HEK293 (cell line): ENCODE results near the gene COBL.

Source experiments
- CTCF ChIA-PET: fragments of 350-600 bp; formaldehyde crosslinking; extraction: SDS; loops from one replicate; lab custom pipeline; 2021; ENCODE audit warnings: antibody characterized with exemption; lab: Yijun Ruan, JAX
- POLR2A ChIA-PET: fragments of 300-600 bp; formaldehyde crosslinking; extraction: SDS; loops from one replicate; lab custom pipeline; 2020; ENCODE audit warnings: antibody characterized with exemption, inconsistent platforms; lab: Yijun Ruan, JAX
- H3K27ac ChIP-seq: fragments of 200-500 bp; sonication (Bioruptor generic); 2 replicates; pipeline ENCODE4 v1.5.1; 2014; ENCODE audit warnings: low read depth, low read length, control low read depth, inconsistent platforms; ENCODE audit errors: extremely low read depth
- H3K36me3 ChIP-seq, 2 experiments: fragments of 200-500 bp in 1 of 2; sonication (Bioruptor generic) in 1 of 2; 1 replicate in 1 of 2; 2 replicates in 1 of 2; pipeline ENCODE4 v1.5.1; 2014 to 2017; ENCODE audit warnings: inconsistent platforms in 2 of 2, low read length in 2 of 2; ENCODE audit not compliant: control insufficient read depth in 2 of 2, insufficient read depth in 1 of 2
- H3K4me1 ChIP-seq: fragments of 200-500 bp; sonication (Bioruptor generic); 2 replicates; pipeline ENCODE4 v1.5.1; 2014; ENCODE audit warnings: mild to moderate bottlenecking, low read length, inconsistent platforms; ENCODE audit not compliant: control insufficient read depth, insufficient read depth
- H3K4me3 ChIP-seq: 2 replicates; pipeline ENCODE4 v1.5.1; 2011; ENCODE audit warnings: low read depth, mild to moderate bottlenecking, control low read depth, low read length, moderate library complexity
- H3K9me3 ChIP-seq: fragments of 200-500 bp; sonication (Bioruptor generic); 2 replicates; pipeline ENCODE4 v1.5.1; 2014; ENCODE audit warnings: low read depth, low read length, inconsistent platforms; ENCODE audit not compliant: control insufficient read depth, insufficient read depth
- CTCF ChIP-seq: fragments of 450-650 bp; formaldehyde crosslinking; IDR thresholded peaks from 2 replicates; pipeline ENCODE4 v1.5.1; 2016; ENCODE audit warnings: missing biosample characterization, missing genetic modification characterization
- MEIS1 ChIP-seq: sonication (generic); formaldehyde crosslinking; IDR thresholded peaks from 2 replicates; pipeline ENCODE4 v1.8.1; 2022; ENCODE audit warnings: missing genetic modification reagents, mild to moderate bottlenecking, borderline replicate concordance
- MYNN ChIP-seq: fragments of 450-650 bp; formaldehyde crosslinking; IDR thresholded peaks from 2 replicates; pipeline ENCODE4 v1.5.1; 2016; ENCODE audit warnings: missing biosample characterization, missing genetic modification characterization, borderline replicate concordance
- ZNF211 ChIP-seq: fragments of 450-650 bp; formaldehyde crosslinking; IDR thresholded peaks from 2 replicates; pipeline ENCODE4 v1.5.1; 2016; ENCODE audit warnings: low read depth, missing biosample characterization, missing genetic modification characterization
- ZNF302 ChIP-seq: fragments of 450-650 bp; formaldehyde crosslinking; IDR thresholded peaks from 2 replicates; pipeline ENCODE4 v1.5.1; 2016; ENCODE audit warnings: missing biosample characterization, missing genetic modification characterization, low read depth
- ZNF426 ChIP-seq: fragments of 450-650 bp; formaldehyde crosslinking; IDR thresholded peaks from 2 replicates; pipeline ENCODE4 v1.5.1; 2017; ENCODE audit warnings: missing biosample characterization, missing genetic modification characterization, mild to moderate bottlenecking, inconsistent platforms, moderate library complexity
- ZNF560 ChIP-seq: fragments of 450-650 bp; formaldehyde crosslinking; IDR thresholded peaks from 2 replicates; pipeline ENCODE4 v1.5.1; 2017; ENCODE audit warnings: missing biosample characterization, missing genetic modification characterization, borderline replicate concordance
- ZNF561 ChIP-seq: fragments of 450-650 bp; IDR thresholded peaks from 2 replicates; pipeline ENCODE4 v1.5.1; 2018; ENCODE audit warnings: missing biosample characterization, missing genetic modification characterization, borderline replicate concordance
- ZNF654 ChIP-seq: fragments of 450-650 bp; formaldehyde crosslinking; IDR thresholded peaks from 2 replicates; pipeline ENCODE4 v1.5.1; 2016; ENCODE audit warnings: low read depth, missing biosample characterization, missing genetic modification characterization
- ZNF658 ChIP-seq: fragments of 450-650 bp; formaldehyde crosslinking; IDR thresholded peaks from 2 replicates; pipeline ENCODE4; 2016; ENCODE audit warnings: missing biosample characterization, missing genetic modification characterization
- ZNF777 ChIP-seq: fragments of 450-650 bp; formaldehyde crosslinking; IDR thresholded peaks from 2 replicates; pipeline ENCODE4 v1.5.1; 2017; ENCODE audit warnings: missing biosample characterization, missing genetic modification characterization, borderline replicate concordance

COBL gene

GRCh38 chr7:51357821-51358220, 41.2 kb upstream of the COBL start:
- Histone ChIP-seq H3K9me3 (no peaks in the 10 kb centered on the region), H3K4me1 (no peaks in the 10 kb centered on the region), H3K27ac (no peak overlapping the region), H3K36me3 (no peaks in the 10 kb centered on the region; a peak in 1 of 3 replicates), H3K4me3 (no peak overlapping the region)
- ChIA-PET POLR2A (no interaction called here), CTCF (interaction anchor here (0.7 to 11.4 kb wide), 6 partner anchors 9 to 195 kb away, joined by 3 to 88 read pairs (median 8); no protein-coding TSS in a partner anchor)
- TF ChIP-seq ZNF654 (peak; percentile 18), ZNF426 (tag by site-specific recombination) (no peak), CTCF (tag by site-specific recombination) (0 out of 2 replicates have a peak, but pooled peaks have one; percentile 9)

DNA sequence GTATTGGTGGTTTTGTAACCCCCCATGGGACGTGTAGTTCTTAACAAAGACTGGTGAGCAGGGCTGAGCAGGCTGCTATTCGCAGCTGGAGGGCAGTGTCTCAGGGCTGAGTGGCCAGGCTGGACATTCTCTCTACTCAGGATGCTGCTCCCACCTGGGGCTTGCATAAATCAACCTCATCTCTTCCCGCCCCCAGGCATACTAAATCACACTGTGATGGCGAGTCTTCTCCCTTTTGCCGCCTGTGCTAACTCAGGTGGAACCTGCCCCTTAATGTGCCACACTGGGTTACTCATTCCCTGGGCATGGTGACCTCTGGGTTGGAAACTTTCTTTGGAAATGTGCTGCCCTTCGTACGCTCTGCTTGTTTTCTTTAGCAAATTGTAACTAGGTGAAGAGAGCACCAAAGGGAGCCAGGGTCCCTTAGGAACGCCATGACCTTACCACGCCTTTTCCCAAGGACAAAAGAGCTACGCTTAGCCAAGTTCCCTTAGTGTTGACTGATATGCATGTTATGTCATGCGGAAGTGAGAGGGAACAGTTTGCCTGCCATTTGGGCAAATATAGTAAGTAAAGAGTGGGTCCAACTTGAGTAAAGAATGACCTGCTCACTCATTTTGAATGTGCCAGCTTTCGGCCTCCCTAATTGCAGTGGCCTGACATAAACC, 40.4 kb upstream of the COBL start:
- ChIA-PET POLR2A (no interaction called here), CTCF (interaction anchor here (0.7 to 11.4 kb wide), 7 partner anchors 10 to 194 kb away, joined by 3 to 88 read pairs (median 10); no protein-coding TSS in a partner anchor)
- Histone ChIP-seq H3K36me3 (no peaks in the 10 kb centered on the region), H3K27ac (no peak overlapping the region), H3K4me1 (no peaks in the 10 kb centered on the region), H3K9me3 (no peaks in the 10 kb centered on the region), H3K4me3 (no peak overlapping the region)
- TF ChIP-seq MYNN (tag by site-specific recombination), result no peak

GRCh38 chr7:51354897-51355296, 38.3 kb upstream of the COBL start:
- no peak overlapping the region for H3K4me3 ChIP-seq
- POLR2A ChIA-PET, result no interaction called here
- H3K9me3 ChIP-seq, result no peaks in the 10 kb centered on the region
- TF ChIP-seq MEIS1 (CRISPR knock-in tag), result no peak
- TF ChIP-seq ZNF777, result no peak
- no peak for TF ChIP-seq ZNF561 (tag by site-specific recombination)
- H3K27ac ChIP-seq, result no peak overlapping the region
- H3K36me3 ChIP-seq, result no peaks in the 10 kb centered on the region
- CTCF ChIA-PET, result interaction anchor here (0.7 to 11.4 kb wide), 7 partner anchors 9 to 192 kb away, joined by 3 to 88 read pairs (median 8); no protein-coding TSS in a partner anchor
- peaks cover 7% of the 10 kb centered on the region for H3K4me1 ChIP-seq

- ChIA-PET CTCF (interaction anchor here (0.5 to 11.4 kb wide), 9 partner anchors 10 to 192 kb away, joined by 3 to 88 read pairs (median 3); no protein-coding TSS in a partner anchor), POLR2A (no interaction called here)
- Histone ChIP-seq H3K9me3 (no peaks in the 10 kb centered on the region), H3K36me3 (no peaks in the 10 kb centered on the region), H3K27ac (no peak overlapping the region), H3K4me3 (no peak overlapping the region), H3K4me1 (peaks cover 11% of the 10 kb centered on the region)
- TF ChIP-seq ZNF211 (tag by site-specific recombination), result no peak
- TF ChIP-seq ZNF560 (tag by site-specific recombination), result no peak
- no peak for TF ChIP-seq ZNF302
- TF ChIP-seq ZNF658 (tag by site-specific recombination), result no peak
Measured at GRCh38 chr7:51354434-51354833, 37.8 kb upstream of the COBL start.
